B cell (primary cell): ENCODE measurements around the gene ESPNL. TPM values are rescaled to one million over a fixed set of nuclear protein-coding genes. Genes with fewer than 3 reads are reported as not detected.

Experiments
- ATAC-seq: fragments of 200-7000 bp; cut with Tn5 transposase; one replicate; pipeline ENCODE4 v1.10.0; 2021; ENCODE audit warnings: low read depth, mild to moderate bottlenecking, moderate number of reproducible peaks, moderate library complexity
- CTCF ChIA-PET: fragments of 350-600 bp; sonication (Branson Sonifier 250); formaldehyde crosslinking; loops from one replicate; lab custom pipeline; 2021; ENCODE audit warnings: antibody characterized with exemption, inconsistent platforms; lab: Charles Lee
- POLR2A ChIA-PET: fragments of 350-600 bp; sonication (Branson Sonifier 250); formaldehyde crosslinking; loops from one replicate; lab custom pipeline; 2021; ENCODE audit warnings: antibody characterized with exemption; lab: Charles Lee
- DNase-seq: peaks from one replicate; pipeline ENCODE4 v3.0.0; 2013
- H2AFZ ChIP-seq: 2 replicates; pipeline ENCODE4 v1.6.1; 2012; ENCODE audit warnings: mild to moderate bottlenecking, low read depth, low read length; ENCODE audit not compliant: insufficient read depth, poor library complexity, severe bottlenecking
- H3K27ac ChIP-seq, 2 donors: 1 replicate in 1 of 2; 2 replicates in 1 of 2; pipeline ENCODE4 v1.5.1; 2012 to 2013; ENCODE audit warnings: low read length in 2 of 2, mild to moderate bottlenecking in 2 of 2, moderate library complexity in 1 of 2
- H3K27me3 ChIP-seq, 4 experiments: fragments of 200-600 bp in 1 of 4; sonication (generic) in 1 of 4; replicated peaks in 1 of 4; 1 replicate in 2 of 4; 2 replicates in 2 of 4; pipeline versions ENCODE4 v1.6.1 to v1.7.0; 2013 to 2016; ENCODE audit warnings: low read length in 3 of 4, mild to moderate bottlenecking in 2 of 4, mixed read lengths in 1 of 4, moderate library complexity in 1 of 4; ENCODE audit not compliant: insufficient read depth in 4 of 4, control insufficient read depth in 3 of 4; ENCODE audit errors: control extremely low read depth in 1 of 4
- H3K36me3 ChIP-seq, 2 experiments: replicated peaks in 1 of 2; 1 replicate in 1 of 2; 2 replicates in 1 of 2; pipeline versions ENCODE4 v1.6.1 to v1.7.1; 2013; ENCODE audit warnings: low read length in 1 of 2; ENCODE audit not compliant: insufficient read depth in 2 of 2, control insufficient read depth in 1 of 2; ENCODE audit errors: control extremely low read depth in 1 of 2, extremely low read depth in 1 of 2
- H3K4me1 ChIP-seq, 2 donors: fragments of 200-600 bp in 1 of 2; sonication (generic) in 1 of 2; 1 replicate in 1 of 2; 2 replicates in 1 of 2; pipeline versions ENCODE4 v1.5.1 to v1.6.1; 2013 to 2017; ENCODE audit warnings: low read length in 2 of 2; ENCODE audit not compliant: control insufficient read depth in 2 of 2, insufficient read depth in 2 of 2
- H3K4me2 ChIP-seq: replicated peaks from 2 replicates; pipeline ENCODE3; 2012; ENCODE audit warnings: mild to moderate bottlenecking, low read depth, low read length; ENCODE audit not compliant: poor library complexity, severe bottlenecking
- H3K4me3 ChIP-seq, 5 experiments: fragments of 200-600 bp in 1 of 5; sonication (generic) in 1 of 5; 1 replicate in 3 of 5; 2 replicates in 2 of 5; pipeline versions ENCODE4 v1.5.1 to v1.7.0; 2011 to 2016; ENCODE audit warnings: low read length in 4 of 5, mild to moderate bottlenecking in 4 of 5, low read depth in 2 of 5, control low read depth in 1 of 5, moderate library complexity in 1 of 5; ENCODE audit not compliant: insufficient read depth in 1 of 5; ENCODE audit errors: control extremely low read depth in 1 of 5, extremely low read depth in 1 of 5
- H3K79me2 ChIP-seq: fragments of 200-600 bp; sonication (generic); one replicate; pipeline ENCODE4 v1.6.0; 2016; ENCODE audit warnings: low read length; ENCODE audit not compliant: control insufficient read depth, insufficient read depth
- H3K9ac ChIP-seq: fragments of 200-600 bp; sonication (generic); 2 replicates; pipeline ENCODE4 v1.6.1; 2017; ENCODE audit warnings: mild to moderate bottlenecking, low read length, moderate library complexity
- H3K9me3 ChIP-seq, 3 donors: one replicate each; pipeline versions ENCODE4 v1.6.1 to v1.7.1; 2013; ENCODE audit warnings: low read length in 2 of 3; ENCODE audit not compliant: control insufficient read depth in 2 of 3, insufficient read depth in 1 of 3; ENCODE audit errors: control extremely low read depth in 1 of 3
- H4K20me1 ChIP-seq: 2 replicates; pipeline ENCODE4 v1.6.0; 2012; ENCODE audit warnings: mild to moderate bottlenecking, low read length; ENCODE audit not compliant: insufficient read depth, control insufficient read depth, poor library complexity, severe bottlenecking
- H3K27ac Mint-ChIP-seq: one replicate; pipeline ENCODE4 v1.8.0; 2021; ENCODE audit warnings: mixed read lengths
- H3K27me3 Mint-ChIP-seq: one replicate; pipeline ENCODE4 v1.8.0; 2021; ENCODE audit warnings: mixed read lengths
- H3K4me1 Mint-ChIP-seq: one replicate; pipeline ENCODE4 v1.8.0; 2021; ENCODE audit warnings: mixed read lengths
- H3K4me3 Mint-ChIP-seq: one replicate; pipeline ENCODE4 v1.8.0; 2021; ENCODE audit warnings: mixed read lengths
- H3K9me3 Mint-ChIP-seq: one replicate; pipeline ENCODE4 v1.8.0; 2022; ENCODE audit warnings: mixed read lengths; ENCODE audit not compliant: insufficient read depth
- CTCF ChIP-seq: fragments of 200-600 bp; IDR thresholded peaks from one replicate; pipeline ENCODE4 v1.8.0; 2022; ENCODE audit warnings: antibody characterized with exemption, mild to moderate bottlenecking
- EZH2 ChIP-seq: IDR thresholded peaks from 2 replicates; pipeline ENCODE4 v1.6.1; 2012; ENCODE audit warnings: borderline replicate concordance, low read depth, mild to moderate bottlenecking, moderate library complexity, low read length; ENCODE audit not compliant: insufficient read depth, poor library complexity, severe bottlenecking
- WGBS: methylation state at CpG from one replicate; pipeline ENCODE4 v1.1.5; 2013; ENCODE audit warnings: missing lambda C conversion rate; ENCODE audit not compliant: insufficient coverage; 5-methylcytosine and 5-hydroxymethylcytosine counted together
- intact Hi-C: fragments of 100-400 bp; cut with micrococcal nuclease; formaldehyde crosslinking; loops from one replicate; pipeline ENCODE4 v1.10.0; 2022
- polyA plus RNA-seq: library from polyadenylated mRNA; depleted of rRNA; stranded (reverse); fragments of >200 nt; gene quantifications from 2 replicates; pipeline ENCODE4 v1.2.3, GENCODE V29; 2012
- total RNA-seq, 2 donors: library from RNA; stranded (reverse); fragments of 120-200 nt in 1 of 2; gene quantifications; 1 replicate in 1 of 2; 2 replicates in 1 of 2; pipeline versions ENCODE4 v1.2.3 to v1.2.4, GENCODE V29; 2013 to 2022

The ESPNL gene
- total and polyA plus RNA-seq, 2 donors (not counting 1 experiment from before 2014, with no cell fraction given): 1.6 to 2.5 TPM

- CTCF ChIA-PET: no interaction called here
- intact Hi-C loops: no loop called here
- H3K9me3 ChIP-seq: peaks cover 0 to 3% (median 0%) of the 10 kb centered on the region in 3 donors
- Mint-ChIP-seq H3K27ac (no peak overlapping the region), H3K27me3 (no peaks in the 10 kb centered on the region), H3K4me1 (peaks cover 4% of the 10 kb centered on the region), H3K4me3 (no peak overlapping the region), H3K9me3 (no peaks in the 10 kb centered on the region)
- TF ChIP-seq EZH2 (no peak), CTCF (no peak)
- no peak overlapping the region for H2AFZ ChIP-seq
- peaks cover 0 to 6% (median 1%) of the 10 kb centered on the region in 4 experiments for H3K27me3 ChIP-seq
- H3K9ac ChIP-seq: no peak overlapping the region
- no peak overlapping the region for H3K27ac ChIP-seq
- no peak for DNase-seq
- H3K36me3 ChIP-seq: no peaks in the 10 kb centered on the region
- peaks cover 5 to 13% of the 10 kb centered on the region in 2 donors for H3K4me1 ChIP-seq
- H3K4me3 ChIP-seq: no peak overlapping the region
- no peaks in the 10 kb centered on the region for H3K79me2 ChIP-seq
- ATAC-seq: no peak
- H3K4me2 ChIP-seq: no peak overlapping the region
- H4K20me1 ChIP-seq: no peaks in the 10 kb centered on the region
- WGBS: 76% methylated on average over 4 of the region's 5 CpGs
- POLR2A ChIA-PET: no interaction called here
Measured at GRCh38 chr2:238144262-238144661, 44.1 kb downstream of the ESPNL start.

GRCh38 chr2:238145046-238145445, 44.9 kb downstream of the ESPNL start:
- H3K4me1 ChIP-seq: peaks cover 0 to 5% of the 10 kb centered on the region in 2 donors
- H3K4me3 ChIP-seq: no peak overlapping the region
- H4K20me1 ChIP-seq: no peaks in the 10 kb centered on the region
- Mint-ChIP-seq H3K4me3 (no peak overlapping the region), H3K27me3 (no peaks in the 10 kb centered on the region), H3K4me1 (peaks cover 2% of the 10 kb centered on the region), H3K9me3 (no peaks in the 10 kb centered on the region), H3K27ac (no peak overlapping the region)
- no peaks in the 10 kb centered on the region for H3K79me2 ChIP-seq
- no peak overlapping the region for H3K27ac ChIP-seq
- no peak overlapping the region for H3K9ac ChIP-seq
- CTCF ChIA-PET: no interaction called here
- no peaks in the 10 kb centered on the region for H3K9me3 ChIP-seq
- WGBS: 91% methylated on average over 11 of the region's 12 CpGs
- no peaks in the 10 kb centered on the region for H3K36me3 ChIP-seq
- ATAC-seq (no peak), DNase-seq (no peak)
- H2AFZ ChIP-seq: no peak overlapping the region
- peaks cover 0 to 1% (median under 1%) of the 10 kb centered on the region in 4 experiments for H3K27me3 ChIP-seq
- intact Hi-C loops: no loop called here
- POLR2A ChIA-PET: no interaction called here
- no peak overlapping the region for H3K4me2 ChIP-seq
- TF ChIP-seq CTCF (no peak), EZH2 (no peak)
